Measurements from ENCODE around the gene PEX11A. TPM values are rescaled to one million over a fixed set of nuclear protein-coding genes. Genes with fewer than 3 reads are reported as not detected.

Gene PEX11A
- 3.9 and 10.5 TPM in 2 replicates for total RNA-seq

GRCh38 chr15:89690276-89691218, at the start of gene PEX11A, which contains the start of gene WDR93:
PEX11A (minus strand) TSS chr15:89690754; CDS start chr15:89690632, 122 bp downstream.
WDR93 (plus strand) TSS chr15:89690811; CDS start chr15:89701747, 10,936 bp downstream.

GRCh38 chr15:89679212-89679611, 11.3 kb downstream of the PEX11A start, which contains the start of gene PLIN1:
PLIN1 (minus strand) TSS chr15:89679367; CDS start chr15:89677489, 1,878 bp downstream.

GRCh38 chr15:89654847-89655805, 35.4 kb downstream of the PEX11A start, which contains the start of gene KIF7:
KIF7 (minus strand) TSS chr15:89655467; CDS start chr15:89652930, 2,537 bp downstream.

Other genes with a start within 250 kb of the PEX11A start
- 0.32 TPM in 1 of 2 replicates, not detected in the other for gene RHCG, start 194.2 kb downstream of the PEX11A start, total RNA-seq
- 2.6 and 5.9 TPM in 2 replicates for gene TICRR, start 115.3 kb downstream of the PEX11A start, total RNA-seq
- gene KIF7, start 35.3 kb downstream of the PEX11A start, total RNA-seq: 8.1 and 9.9 TPM in 2 replicates
- gene PLIN1, start 11.4 kb downstream of the PEX11A start, total RNA-seq: under 0.01 and 0.15 TPM in 2 replicates
- not detected in 2 replicates for gene WDR93, start 57 bp upstream of the PEX11A start, total RNA-seq
- gene MESP1, start 60.5 kb upstream of the PEX11A start, total RNA-seq: 0.61 and 0.65 TPM in 2 replicates
- under 0.01 and 0.15 TPM in 2 replicates for gene MESP2, start 85.6 kb upstream of the PEX11A start, total RNA-seq
- gene ANPEP, start 124.1 kb upstream of the PEX11A start, total RNA-seq: 6.8 and 8.7 TPM in 2 replicates
- 36.1 and 56.2 TPM in 2 replicates for gene AP3S2, start 203.2 kb upstream of the PEX11A start, total RNA-seq
- gene ARPIN, start 222.2 kb upstream of the PEX11A start, total RNA-seq: 9.1 and 11.7 TPM in 2 replicates